Measurements from ENCODE around the gene S1PR5.
A peak's percentile ranks its signal among the peaks of the same experiment; 100 is the strongest.
"Not testable (repeated sequence)": the region's sequence is repeated elsewhere in the genome, so short reads cannot be mapped to it uniquely, and the experiment has no call there.

Gene S1PR5

GRCh38 chr19:10544242-10544752 lies 27.1 kb upstream of the S1PR5 start:
- Histone ChIP-seq H3K4me1 (ENCODE audit: control insufficient read depth, insufficient read depth, low read length) (peaks cover 18% of the 10 kb centered on the region), H3K9me3 (ENCODE audit: control insufficient read depth in 2 of 2, low read length in 2 of 2) (no peaks in the 10 kb centered on the region), H3K27me3 (ENCODE audit: control insufficient read depth in 1 of 2, insufficient read depth in 2 of 2, low read length in 2 of 2) (no peaks in the 10 kb centered on the region), H3K4me3 (ENCODE audit: low read length in 2 of 2) (peak overlapping the region; percentile 86), H3K9ac (ENCODE audit: low read length in 2 of 2) (peak overlapping the region; percentile 90 to 94), H3K36me3 (ENCODE audit: control insufficient read depth in 2 of 2, insufficient read depth in 2 of 2, low read length in 2 of 2) (peaks cover 6% of the 10 kb centered on the region in 2 donors), H3K27ac (ENCODE audit: low read length) (peak overlapping the region; percentile 76)

- H3K27me3 ChIP-seq (ENCODE audit: control insufficient read depth in 1 of 2, insufficient read depth in 2 of 2, low read length in 2 of 2): no peaks in the 10 kb centered on the region
- H3K4me3 ChIP-seq (ENCODE audit: low read length in 2 of 2): peak within 1 kb of the TSS; percentile 86
- peak within 1 kb of the TSS; percentile 76 for H3K27ac ChIP-seq (ENCODE audit: low read length)
- peak within 1 kb of the TSS; percentile 90 to 94 for H3K9ac ChIP-seq (ENCODE audit: low read length in 2 of 2)
- peaks cover 18% of the 10 kb centered on the region for H3K4me1 ChIP-seq (ENCODE audit: control insufficient read depth, insufficient read depth, low read length)
- peaks cover 5% of the 10 kb centered on the region in 2 donors for H3K36me3 ChIP-seq (ENCODE audit: control insufficient read depth in 2 of 2, insufficient read depth in 2 of 2, low read length in 2 of 2)
- H3K9me3 ChIP-seq (ENCODE audit: control insufficient read depth in 2 of 2, low read length in 2 of 2): no peaks in the 10 kb centered on the region
Measured at GRCh38 chr19:10543420-10544241, 26.4 kb upstream of the S1PR5 start, which contains the start of gene ATG4D. Gene ATG4D (plus strand): TSS chr19:10543904. CDS start chr19:10544091, 187 bp downstream.

DNA sequence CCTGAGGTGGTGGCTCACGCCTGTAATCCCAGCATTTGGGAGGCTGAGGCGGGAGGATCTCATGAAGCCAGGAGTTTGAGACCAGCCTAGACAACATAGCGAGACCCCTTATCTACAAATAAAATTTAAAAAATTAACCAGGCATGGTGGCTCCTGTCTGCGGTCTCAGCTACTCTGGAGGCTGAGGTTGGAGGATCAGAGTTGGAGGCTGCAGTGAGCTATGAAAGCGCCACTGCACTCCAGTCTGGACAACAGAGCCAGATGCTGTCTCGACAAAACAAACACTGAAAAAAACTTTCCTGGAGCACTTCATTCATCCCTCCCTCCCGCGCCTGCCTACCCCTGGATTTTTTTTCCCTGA lies 25.8 kb upstream of the S1PR5 start:
- H3K27ac ChIP-seq (ENCODE audit: low read length): peak overlapping the region; percentile 76

DNA sequence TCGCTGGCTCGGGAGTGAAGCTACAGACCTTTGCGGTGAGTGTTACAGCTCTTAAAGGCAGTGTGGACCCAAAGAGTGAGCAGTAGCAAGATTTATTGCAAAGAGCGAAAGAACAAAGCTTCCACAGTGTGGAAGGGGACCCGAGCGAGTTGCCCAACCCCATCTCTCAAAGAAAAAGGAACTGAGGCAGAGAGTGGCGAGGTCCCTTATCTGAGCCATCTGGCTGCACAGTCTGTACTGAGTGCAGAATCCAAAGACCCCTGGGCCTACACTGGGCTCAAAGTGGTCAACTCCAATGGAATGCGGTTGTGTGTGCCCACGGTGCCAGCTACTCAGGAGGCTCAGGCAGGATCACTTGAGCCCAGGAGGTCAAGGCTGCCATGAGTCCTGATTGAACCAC lies 21.8 kb upstream of the S1PR5 start:
- H3K27ac ChIP-seq (ENCODE audit: low read length); H3K4me3 ChIP-seq (ENCODE audit: low read length in 2 of 2); H3K9ac ChIP-seq (ENCODE audit: low read length in 2 of 2); H3K9me3 ChIP-seq (ENCODE audit: control insufficient read depth in 2 of 2, low read length in 2 of 2); H3K27me3 ChIP-seq (ENCODE audit: control insufficient read depth in 1 of 2, insufficient read depth in 2 of 2, low read length in 2 of 2); H3K36me3 ChIP-seq (ENCODE audit: control insufficient read depth in 2 of 2, insufficient read depth in 2 of 2, low read length in 2 of 2); H3K4me1 ChIP-seq (ENCODE audit: control insufficient read depth, insufficient read depth, low read length): not testable (repeated sequence)

More for the DNA sequence above, 25.8 kb upstream of the S1PR5 start:
- Histone ChIP-seq H3K4me1 (ENCODE audit: control insufficient read depth, insufficient read depth, low read length) (peaks cover 18% of the 10 kb centered on the region), H3K9me3 (ENCODE audit: control insufficient read depth in 2 of 2, low read length in 2 of 2) (no peaks in the 10 kb centered on the region), H3K9ac (ENCODE audit: low read length in 2 of 2) (peak overlapping the region in 1 of 2 donors; percentile 94), H3K4me3 (ENCODE audit: low read length in 2 of 2) (peak overlapping the region; percentile 60 to 86), H3K36me3 (ENCODE audit: control insufficient read depth in 2 of 2, insufficient read depth in 2 of 2, low read length in 2 of 2) (no peaks in the 10 kb centered on the region), H3K27me3 (ENCODE audit: control insufficient read depth in 1 of 2, insufficient read depth in 2 of 2, low read length in 2 of 2) (no peaks in the 10 kb centered on the region)

GRCh38 chr19:10538204-10538983 lies 21.1 kb upstream of the S1PR5 start:
- Histone ChIP-seq H3K9me3 (ENCODE audit: control insufficient read depth in 2 of 2, low read length in 2 of 2) (no peaks in the 10 kb centered on the region), H3K36me3 (ENCODE audit: control insufficient read depth in 2 of 2, insufficient read depth in 2 of 2, low read length in 2 of 2) (no peaks in the 10 kb centered on the region), H3K27me3 (ENCODE audit: control insufficient read depth in 1 of 2, insufficient read depth in 2 of 2, low read length in 2 of 2) (no peaks in the 10 kb centered on the region), H3K27ac (ENCODE audit: low read length) (no peak overlapping the region), H3K9ac (ENCODE audit: low read length in 2 of 2) (no peak overlapping the region), H3K4me3 (ENCODE audit: low read length in 2 of 2) (no peak overlapping the region), H3K4me1 (ENCODE audit: control insufficient read depth, insufficient read depth, low read length) (peaks cover 4% of the 10 kb centered on the region)

- no peak overlapping the region for H3K9ac ChIP-seq (ENCODE audit: low read length in 2 of 2)
- no peaks in the 10 kb centered on the region for H3K4me1 ChIP-seq (ENCODE audit: control insufficient read depth, insufficient read depth, low read length)
- no peaks in the 10 kb centered on the region for H3K36me3 ChIP-seq (ENCODE audit: control insufficient read depth in 2 of 2, insufficient read depth in 2 of 2, low read length in 2 of 2)
- no peak overlapping the region for H3K4me3 ChIP-seq (ENCODE audit: low read length in 2 of 2)
- H3K27ac ChIP-seq (ENCODE audit: low read length): no peak overlapping the region
- H3K27me3 ChIP-seq (ENCODE audit: control insufficient read depth in 1 of 2, insufficient read depth in 2 of 2, low read length in 2 of 2): no peaks in the 10 kb centered on the region
- no peaks in the 10 kb centered on the region for H3K9me3 ChIP-seq (ENCODE audit: control insufficient read depth in 2 of 2, low read length in 2 of 2)
Measured at GRCh38 chr19:10537668-10538067, 20.4 kb upstream of the S1PR5 start.

DNA sequence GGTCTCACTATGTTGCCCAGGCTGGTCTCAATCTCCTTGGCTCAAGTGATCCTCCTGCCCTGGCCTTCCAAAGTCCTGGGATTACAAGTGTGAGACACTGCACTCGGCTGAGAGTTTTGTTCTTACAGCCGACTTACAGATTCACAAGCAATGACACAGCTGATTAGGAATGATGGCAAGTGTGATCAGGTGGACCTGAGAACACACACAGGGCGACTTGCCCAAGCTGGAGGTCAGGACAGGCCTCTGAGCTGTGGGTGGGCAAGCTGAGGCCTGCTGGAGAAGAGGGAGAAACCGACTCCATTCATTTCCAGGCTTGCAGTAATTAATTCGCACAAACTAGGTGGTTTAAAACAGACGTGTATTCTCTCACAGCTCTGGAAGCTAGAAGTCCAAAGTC lies 18.4 kb upstream of the S1PR5 start:
- no peaks in the 10 kb centered on the region for H3K27me3 ChIP-seq (ENCODE audit: control insufficient read depth in 1 of 2, insufficient read depth in 2 of 2, low read length in 2 of 2)

GRCh38 chr19:10533646-10534386 lies 16.6 kb upstream of the S1PR5 start:
- H3K9ac ChIP-seq (ENCODE audit: low read length in 2 of 2): no peak overlapping the region
- no peak overlapping the region for H3K4me3 ChIP-seq (ENCODE audit: low read length in 2 of 2)
- no peaks in the 10 kb centered on the region for H3K36me3 ChIP-seq (ENCODE audit: control insufficient read depth in 2 of 2, insufficient read depth in 2 of 2, low read length in 2 of 2)
- no peaks in the 10 kb centered on the region for H3K27me3 ChIP-seq (ENCODE audit: control insufficient read depth in 1 of 2, insufficient read depth in 2 of 2, low read length in 2 of 2)
- no peaks in the 10 kb centered on the region for H3K4me1 ChIP-seq (ENCODE audit: control insufficient read depth, insufficient read depth, low read length)
- H3K9me3 ChIP-seq (ENCODE audit: control insufficient read depth in 2 of 2, low read length in 2 of 2): peaks cover 0 to 4% of the 10 kb centered on the region in 2 donors
- no peak overlapping the region for H3K27ac ChIP-seq (ENCODE audit: low read length)

More for the DNA sequence above, 18.4 kb upstream of the S1PR5 start:
- Histone ChIP-seq H3K4me1 (ENCODE audit: control insufficient read depth, insufficient read depth, low read length) (no peaks in the 10 kb centered on the region), H3K27ac (ENCODE audit: low read length) (no peak overlapping the region), H3K9ac (ENCODE audit: low read length in 2 of 2) (no peak overlapping the region), H3K36me3 (ENCODE audit: control insufficient read depth in 2 of 2, insufficient read depth in 2 of 2, low read length in 2 of 2) (no peaks in the 10 kb centered on the region), H3K9me3 (ENCODE audit: control insufficient read depth in 2 of 2, low read length in 2 of 2) (peaks cover 0 to 4% of the 10 kb centered on the region in 2 donors), H3K4me3 (ENCODE audit: low read length in 2 of 2) (no peak overlapping the region)

GRCh38 chr19:10532457-10532856 lies 15.2 kb upstream of the S1PR5 start:
- Histone ChIP-seq H3K9ac (ENCODE audit: low read length in 2 of 2) (no peak overlapping the region), H3K9me3 (ENCODE audit: control insufficient read depth in 2 of 2, low read length in 2 of 2) (peaks cover 0 to 4% of the 10 kb centered on the region in 2 donors), H3K4me1 (ENCODE audit: control insufficient read depth, insufficient read depth, low read length) (no peaks in the 10 kb centered on the region), H3K27ac (ENCODE audit: low read length) (no peak overlapping the region), H3K27me3 (ENCODE audit: control insufficient read depth in 1 of 2, insufficient read depth in 2 of 2, low read length in 2 of 2) (no peaks in the 10 kb centered on the region), H3K4me3 (ENCODE audit: low read length in 2 of 2) (no peak overlapping the region), H3K36me3 (ENCODE audit: control insufficient read depth in 2 of 2, insufficient read depth in 2 of 2, low read length in 2 of 2) (no peaks in the 10 kb centered on the region)

- not testable (repeated sequence) for H3K9me3 ChIP-seq (ENCODE audit: control insufficient read depth in 2 of 2, low read length in 2 of 2); H3K36me3 ChIP-seq (ENCODE audit: control insufficient read depth in 2 of 2, insufficient read depth in 2 of 2, low read length in 2 of 2); H3K4me3 ChIP-seq (ENCODE audit: low read length in 2 of 2); H3K9ac ChIP-seq (ENCODE audit: low read length in 2 of 2); H3K27me3 ChIP-seq (ENCODE audit: control insufficient read depth in 1 of 2, insufficient read depth in 2 of 2, low read length in 2 of 2); H3K27ac ChIP-seq (ENCODE audit: low read length); H3K4me1 ChIP-seq (ENCODE audit: control insufficient read depth, insufficient read depth, low read length)
Measured at GRCh38 chr19:10526887-10527286, 9.6 kb upstream of the S1PR5 start.

Measured in stomach smooth muscle (tissue), 2 donors.